Epithelial cell of esophagus (primary cell): ENCODE measurements around the gene RABAC1.

ENCODE experiments used
- DNase-seq: peaks from one replicate; pipeline ENCODE4 v3.0.0; 2010; ENCODE audit warnings: low read depth
- H3K4me3 ChIP-seq: 2 replicates; pipeline ENCODE4 v1.5.1; 2011; ENCODE audit warnings: mild to moderate bottlenecking, low read length, control low read depth
- TF ChIP-seq, protein P1 (sequence below): IDR thresholded peaks from 2 replicates; pipeline ENCODE4 v1.5.1; 2011; ENCODE audit warnings: low read depth, mild to moderate bottlenecking, low read length, control low read depth, inconsistent platforms; ENCODE audit not compliant: insufficient read depth; ENCODE audit errors: missing control alignments

RABAC1 gene

DNA sequence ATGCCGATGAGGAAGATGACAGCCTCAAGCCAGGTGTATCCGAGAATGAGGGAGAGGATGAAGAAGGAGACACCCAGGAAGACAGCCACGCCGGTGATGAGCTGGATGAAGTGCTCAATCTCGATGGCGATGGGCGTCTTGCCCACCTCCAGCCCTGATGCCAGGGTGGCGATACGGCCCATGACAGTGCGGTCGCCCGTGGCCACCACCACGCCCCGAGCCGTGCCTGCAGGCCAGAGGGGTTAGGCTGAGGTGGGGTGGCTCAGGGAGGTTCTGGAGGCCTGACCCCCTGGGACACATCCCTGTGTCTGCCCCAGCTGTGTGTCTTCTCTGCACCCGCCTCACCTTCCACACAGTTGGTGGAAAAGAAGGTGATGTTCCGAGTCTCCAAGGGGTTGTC is 25.8 kb upstream of the RABAC1 start:
- DNase-seq, result no peak
- H3K4me3 ChIP-seq, result no peak overlapping the region
- TF ChIP-seq, protein P1, sequence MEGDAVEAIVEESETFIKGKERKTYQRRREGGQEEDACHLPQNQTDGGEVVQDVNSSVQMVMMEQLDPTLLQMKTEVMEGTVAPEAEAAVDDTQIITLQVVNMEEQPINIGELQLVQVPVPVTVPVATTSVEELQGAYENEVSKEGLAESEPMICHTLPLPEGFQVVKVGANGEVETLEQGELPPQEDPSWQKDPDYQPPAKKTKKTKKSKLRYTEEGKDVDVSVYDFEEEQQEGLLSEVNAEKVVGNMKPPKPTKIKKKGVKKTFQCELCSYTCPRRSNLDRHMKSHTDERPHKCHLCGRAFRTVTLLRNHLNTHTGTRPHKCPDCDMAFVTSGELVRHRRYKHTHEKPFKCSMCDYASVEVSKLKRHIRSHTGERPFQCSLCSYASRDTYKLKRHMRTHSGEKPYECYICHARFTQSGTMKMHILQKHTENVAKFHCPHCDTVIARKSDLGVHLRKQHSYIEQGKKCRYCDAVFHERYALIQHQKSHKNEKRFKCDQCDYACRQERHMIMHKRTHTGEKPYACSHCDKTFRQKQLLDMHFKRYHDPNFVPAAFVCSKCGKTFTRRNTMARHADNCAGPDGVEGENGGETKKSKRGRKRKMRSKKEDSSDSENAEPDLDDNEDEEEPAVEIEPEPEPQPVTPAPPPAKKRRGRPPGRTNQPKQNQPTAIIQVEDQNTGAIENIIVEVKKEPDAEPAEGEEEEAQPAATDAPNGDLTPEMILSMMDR, result no peak

DNA sequence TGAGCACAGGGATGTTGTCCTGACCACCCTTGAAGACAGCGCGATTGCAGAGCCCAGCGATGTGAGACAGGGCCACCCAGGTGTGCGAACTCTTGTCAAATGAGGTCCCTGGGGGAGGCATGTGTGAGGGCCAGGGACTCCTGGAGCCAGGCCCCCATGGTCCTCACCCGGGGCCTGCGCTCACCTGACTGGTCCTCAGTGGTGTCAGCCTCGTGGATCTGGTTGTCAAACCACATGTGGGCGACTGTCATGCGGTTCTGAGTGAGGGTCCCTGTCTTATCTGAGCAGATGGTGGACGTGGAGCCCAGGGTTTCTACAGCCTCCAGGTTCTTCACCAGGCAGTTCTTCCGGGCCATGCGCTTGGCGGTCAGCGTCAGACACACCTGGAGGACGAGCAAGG is 22.6 kb upstream of the RABAC1 start:
- TF ChIP-seq, protein P1, result no peak
- no peak for DNase-seq
- no peak overlapping the region for H3K4me3 ChIP-seq

DNA sequence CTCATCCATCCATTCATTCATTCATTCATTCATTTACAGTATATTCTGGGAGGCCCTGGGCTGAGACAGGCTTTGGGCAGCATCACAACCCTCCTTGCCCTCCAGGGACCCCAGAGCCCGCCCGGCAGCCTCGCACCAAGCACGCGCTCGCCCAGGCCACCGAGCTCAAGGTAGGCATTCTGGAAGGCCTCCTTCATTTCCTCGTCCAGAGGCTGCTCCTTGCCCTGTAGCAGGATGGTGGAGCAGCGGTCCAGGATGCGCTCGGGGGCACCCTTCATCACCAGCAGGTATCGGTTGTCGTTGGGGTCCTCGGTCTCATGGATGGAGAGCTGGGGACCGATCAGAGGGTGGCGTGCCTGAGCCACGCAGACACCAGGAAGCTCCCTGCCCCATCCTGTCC is 19.3 kb upstream of the RABAC1 start:
- TF ChIP-seq, protein P1, result no peak
- H3K4me3 ChIP-seq, result no peak overlapping the region
- no peak for DNase-seq

DNA sequence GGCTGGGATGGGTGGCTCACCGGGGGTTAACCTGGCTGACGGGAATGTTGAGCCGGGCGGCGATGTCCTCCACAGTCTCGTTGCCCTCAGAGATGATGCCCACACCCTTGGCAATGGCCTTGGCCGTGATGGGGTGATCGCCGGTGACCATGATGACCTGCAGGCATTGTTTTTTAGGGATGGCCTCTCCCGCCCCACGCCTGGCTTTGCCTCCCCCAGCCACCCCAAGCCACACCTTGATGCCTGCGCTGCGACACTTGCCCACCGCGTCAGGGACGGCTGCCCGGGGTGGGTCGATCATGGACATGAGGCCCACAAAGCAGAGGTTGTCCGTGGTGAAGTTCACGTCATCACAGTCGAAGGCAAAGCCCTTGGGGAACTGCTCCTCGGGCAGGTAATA is 18.8 kb upstream of the RABAC1 start:
- TF ChIP-seq, protein P1, result no peak
- DNase-seq, result no peak
- H3K4me3 ChIP-seq, result no peak overlapping the region

DNA sequence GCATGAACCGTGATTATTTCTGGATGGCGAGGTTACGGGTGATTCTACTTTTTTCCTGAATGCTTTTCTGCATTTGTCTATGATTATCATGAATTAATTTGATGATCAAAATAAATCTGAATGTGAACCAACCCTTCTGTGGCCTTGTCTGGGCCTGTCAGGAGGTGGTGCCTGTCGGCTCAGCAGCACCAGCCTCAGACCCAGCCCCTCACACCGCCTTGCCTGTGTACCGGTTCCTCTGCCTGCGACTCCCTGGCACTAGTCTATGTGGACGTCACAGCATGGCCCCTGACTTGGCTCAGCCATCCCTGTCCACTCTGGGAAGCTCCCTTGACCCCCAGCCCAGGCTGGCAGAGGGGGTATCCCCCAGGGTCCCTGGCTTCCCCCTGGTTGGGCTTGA is 15.5 kb upstream of the RABAC1 start:
- peak; percentile 55 for DNase-seq
- H3K4me3 ChIP-seq, result no peak overlapping the region
- TF ChIP-seq, protein P1, result no peak

DNA sequence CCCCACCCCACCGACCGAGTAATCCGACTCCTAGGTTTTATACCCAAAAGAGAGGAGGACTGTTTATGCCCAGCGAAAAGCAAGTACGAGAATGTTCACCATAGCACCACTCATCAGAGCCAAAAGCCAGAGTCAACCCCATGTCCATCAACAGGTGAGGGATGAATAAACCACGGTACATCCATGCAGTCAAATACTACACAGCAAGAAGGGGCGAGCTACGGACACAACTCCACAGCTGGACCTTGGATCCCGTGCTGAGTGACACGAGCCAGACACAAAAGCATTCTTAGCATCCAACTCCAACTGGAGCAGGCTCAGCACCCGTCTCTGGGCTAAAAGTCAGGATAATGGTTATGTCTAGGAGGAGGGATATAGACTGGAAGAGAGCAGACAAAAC is 12.2 kb upstream of the RABAC1 start:
- no peak for DNase-seq
- H3K4me3 ChIP-seq, result no peak overlapping the region
- TF ChIP-seq, protein P1, result no peak

DNA sequence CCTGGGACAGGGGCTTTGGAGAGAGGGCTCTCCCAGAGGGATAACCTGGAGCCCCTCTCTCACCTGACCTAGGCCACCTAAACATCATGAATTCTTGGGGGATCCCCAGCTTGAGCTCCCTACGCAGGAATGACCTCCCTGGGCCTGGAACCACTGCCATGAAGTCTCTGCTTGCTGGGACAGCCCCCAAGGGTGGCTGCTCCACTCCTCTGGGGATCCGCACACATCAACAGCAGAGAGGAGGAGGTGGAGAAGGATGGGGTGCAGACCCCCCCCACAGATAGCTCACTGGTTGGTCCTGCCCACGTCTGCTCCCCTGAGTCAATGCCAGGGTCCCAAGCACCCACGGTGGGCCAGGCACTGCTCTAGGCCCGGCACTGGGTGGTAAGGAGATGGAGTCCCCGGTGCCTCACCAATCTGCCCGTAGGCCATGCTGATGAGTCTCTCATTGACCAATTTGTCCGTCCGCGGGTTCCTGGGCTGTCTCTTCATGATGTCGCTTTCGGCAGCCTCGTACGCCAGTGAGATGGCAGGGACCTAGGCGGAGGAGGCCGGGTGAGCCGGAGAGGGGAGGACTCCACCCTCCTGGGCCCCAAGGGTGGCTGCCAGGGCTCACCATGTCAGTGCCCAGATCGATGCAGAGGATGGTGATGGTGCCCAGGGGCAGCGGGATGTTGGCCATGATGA is 10.8 kb upstream of the RABAC1 start:
- TF ChIP-seq, protein P1, result no peak
- H3K4me3 ChIP-seq, result no peak overlapping the region
- DNase-seq, result no peak
